WI38 (cell line): Measurements from ENCODE around the gene KLHL33.

Source experiments
- H3K4me3 ChIP-seq: 2 replicates; pipeline ENCODE4 v1.5.1; 2011; ENCODE audit warnings: low read depth, mild to moderate bottlenecking, control low read depth, low read length
- CTCF ChIP-seq: IDR thresholded peaks from 2 replicates; pipeline ENCODE4 v1.5.1; 2012; ENCODE audit warnings: low read depth, mild to moderate bottlenecking, control low read depth, low read length

KLHL33 gene

GRCh38 chr14:20428802-20429201 lies 7.2 kb downstream of the KLHL33 start:
- H3K4me3 ChIP-seq: no peak overlapping the region
- TF ChIP-seq CTCF: no peak

- no peak for TF ChIP-seq CTCF
- H3K4me3 ChIP-seq: no peak overlapping the region
These were observed 8.0 kb downstream of the KLHL33 start for GRCh38 chr14:20428010-20428365.

- H3K4me3 ChIP-seq: no peak overlapping the region
- no peak for TF ChIP-seq CTCF
These were observed 8.5 kb downstream of the KLHL33 start for GRCh38 chr14:20427231-20428009.

- no peak overlapping the region for H3K4me3 ChIP-seq
- no peak for TF ChIP-seq CTCF
These were observed 11.1 kb downstream of the KLHL33 start for GRCh38 chr14:20424851-20425250.

- no peak for TF ChIP-seq CTCF
- no peak overlapping the region for H3K4me3 ChIP-seq
These were observed 13.1 kb downstream of the KLHL33 start for GRCh38 chr14:20422886-20423285.

- H3K4me3 ChIP-seq: no peak overlapping the region
- no peak for TF ChIP-seq CTCF
These were observed 14.7 kb downstream of the KLHL33 start for GRCh38 chr14:20421267-20421666.

- H3K4me3 ChIP-seq: no peak overlapping the region
- no peak for TF ChIP-seq CTCF
These were observed 16.5 kb downstream of the KLHL33 start for GRCh38 chr14:20419419-20419818.
